HUES64 (cell line): ENCODE data around the gene SCN4B.

Experiments
- H3K27ac ChIP-seq: 2 replicates; pipeline ENCODE4 v1.7.0; 2013; ENCODE audit warnings: low read depth, low read length, inconsistent platforms
- H3K27me3 ChIP-seq: 2 replicates; pipeline ENCODE4 v1.6.1; 2013; ENCODE audit warnings: mild to moderate bottlenecking, low read length; ENCODE audit not compliant: insufficient read depth
- H3K36me3 ChIP-seq: 2 replicates; pipeline ENCODE4 v1.6.1; 2013; ENCODE audit warnings: mild to moderate bottlenecking, low read length; ENCODE audit not compliant: insufficient read depth
- H3K4me1 ChIP-seq: 2 replicates; pipeline ENCODE4 v1.6.1; 2013; ENCODE audit warnings: mild to moderate bottlenecking, low read length, moderate library complexity; ENCODE audit not compliant: insufficient read depth
- H3K4me3 ChIP-seq: 2 replicates; pipeline ENCODE4 v1.5.1; 2013; ENCODE audit warnings: mild to moderate bottlenecking, low read length, moderate library complexity
- H3K9ac ChIP-seq: 2 replicates; pipeline ENCODE4 v1.6.1; 2013; ENCODE audit warnings: mild to moderate bottlenecking, low read depth, low read length
- H3K9me3 ChIP-seq: 2 replicates; pipeline ENCODE4 v1.6.1; 2013; ENCODE audit warnings: low read depth, low read length; ENCODE audit not compliant: insufficient read depth
- WGBS: fragments of 150-250, 120-280 bp; methylation state at CpG from one replicate; pipeline ENCODE4 v1.1.7; 2013; ENCODE audit warnings: missing lambda C conversion rate; 5-methylcytosine and 5-hydroxymethylcytosine counted together

The SCN4B gene

DNA sequence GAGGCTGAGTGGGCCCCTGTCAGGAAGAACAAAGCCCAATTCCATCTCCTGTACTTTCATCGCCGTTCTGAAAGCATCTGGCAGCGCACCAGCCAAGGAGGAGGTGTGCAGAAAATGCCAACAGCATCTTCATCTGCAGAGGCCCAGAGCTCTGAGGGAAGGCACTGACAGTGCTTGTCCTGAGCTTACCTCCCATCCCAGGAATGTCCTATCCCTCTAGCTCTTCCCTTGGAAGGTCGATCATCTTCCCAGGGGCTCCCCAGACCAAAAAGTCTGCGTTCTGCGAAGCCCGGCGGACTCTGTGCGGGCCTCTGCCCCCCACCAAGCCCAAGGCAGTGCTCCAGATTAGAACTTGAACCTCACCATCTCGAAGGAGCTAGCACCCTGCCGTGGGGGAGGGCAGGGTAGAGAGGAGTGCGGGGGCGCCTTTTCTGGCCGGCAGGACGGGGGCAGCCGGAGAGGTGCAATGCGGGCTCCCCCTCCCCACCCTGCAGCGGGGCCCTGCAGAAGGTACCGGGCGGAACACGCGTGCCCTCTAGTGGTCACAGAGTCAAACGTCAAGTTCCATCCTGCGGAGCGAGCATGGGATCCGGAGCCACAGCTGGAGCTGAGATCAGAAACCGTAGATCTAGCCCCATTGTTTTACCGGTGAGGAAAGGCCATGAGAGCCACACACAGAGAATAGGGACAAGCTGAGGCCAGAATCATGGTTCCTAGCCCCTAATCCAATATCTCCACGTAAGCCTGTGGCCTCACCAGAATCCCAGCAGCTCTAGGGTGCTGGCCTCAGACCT lies 18.8 kb upstream of the SCN4B start:
- Histone ChIP-seq H3K9me3 (no peaks in the 10 kb centered on the region), H3K27me3 (peaks cover 98% of the 10 kb centered on the region), H3K9ac (no peak overlapping the region), H3K36me3 (no peaks in the 10 kb centered on the region), H3K4me3 (peak overlapping the region; percentile 56), H3K4me1 (peaks cover 25% of the 10 kb centered on the region), H3K27ac (no peak overlapping the region)
- WGBS, result 4% methylated on average over 29 of the region's 29 CpGs

DNA sequence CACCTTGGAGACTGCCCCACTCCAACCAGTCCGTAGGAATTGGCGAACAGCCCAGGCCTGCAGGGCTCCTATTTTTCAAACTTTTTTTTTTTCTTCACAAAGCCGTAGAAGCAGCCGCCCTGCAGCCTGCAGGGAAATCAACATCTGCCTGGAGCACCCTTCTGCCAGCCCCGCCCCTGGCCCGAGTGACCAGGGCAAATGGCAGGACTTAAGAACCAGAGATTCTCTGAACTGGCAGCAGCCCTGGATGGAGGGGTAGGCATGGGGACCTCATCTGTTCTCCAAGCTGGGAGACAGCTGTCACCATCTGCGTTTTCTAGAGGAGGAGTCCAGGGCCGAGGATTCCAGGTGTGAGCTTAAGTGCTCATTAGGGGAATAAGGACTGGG lies 18.3 kb upstream of the SCN4B start:
- Histone ChIP-seq H3K27me3 (peaks cover 93% of the 10 kb centered on the region), H3K9me3 (no peaks in the 10 kb centered on the region)
- 18% methylated on average over 8 of the region's 8 CpGs for WGBS

DNA sequence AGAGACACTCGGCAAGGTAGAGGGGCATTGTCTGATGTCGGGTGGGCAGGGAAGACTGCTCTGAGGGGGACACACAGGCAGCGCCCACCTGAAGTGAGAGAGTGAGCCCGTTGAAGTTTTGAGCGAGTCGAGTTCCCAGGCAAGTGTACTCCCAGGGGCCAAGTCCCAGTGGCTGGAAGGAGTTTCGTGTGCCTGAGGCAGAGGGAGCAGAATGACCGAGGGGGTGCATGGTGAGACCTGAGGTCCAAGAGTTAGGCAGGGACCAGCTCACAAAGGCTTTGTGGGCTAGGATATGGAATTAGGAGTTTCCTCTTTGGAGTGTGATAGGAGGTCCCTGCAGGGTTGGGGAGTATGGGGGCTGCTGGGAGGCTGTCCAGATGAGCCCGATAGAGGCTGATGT lies 17.6 kb upstream of the SCN4B start:
- Histone ChIP-seq H3K27me3 (peaks cover 90% of the 10 kb centered on the region), H3K4me1 (peaks cover 23% of the 10 kb centered on the region), H3K4me3 (no peak overlapping the region), H3K27ac (no peak overlapping the region), H3K36me3 (no peaks in the 10 kb centered on the region), H3K9ac (no peak overlapping the region), H3K9me3 (no peaks in the 10 kb centered on the region)
- 79% methylated on average over 9 of the region's 9 CpGs for WGBS

More for the DNA sequence above, 18.3 kb upstream of the SCN4B start:
- no peak overlapping the region for H3K27ac ChIP-seq
- H3K4me1 ChIP-seq, result peaks cover 27% of the 10 kb centered on the region
- peak overlapping the region; percentile 56 for H3K4me3 ChIP-seq
- H3K9ac ChIP-seq, result no peak overlapping the region
- no peaks in the 10 kb centered on the region for H3K36me3 ChIP-seq

DNA sequence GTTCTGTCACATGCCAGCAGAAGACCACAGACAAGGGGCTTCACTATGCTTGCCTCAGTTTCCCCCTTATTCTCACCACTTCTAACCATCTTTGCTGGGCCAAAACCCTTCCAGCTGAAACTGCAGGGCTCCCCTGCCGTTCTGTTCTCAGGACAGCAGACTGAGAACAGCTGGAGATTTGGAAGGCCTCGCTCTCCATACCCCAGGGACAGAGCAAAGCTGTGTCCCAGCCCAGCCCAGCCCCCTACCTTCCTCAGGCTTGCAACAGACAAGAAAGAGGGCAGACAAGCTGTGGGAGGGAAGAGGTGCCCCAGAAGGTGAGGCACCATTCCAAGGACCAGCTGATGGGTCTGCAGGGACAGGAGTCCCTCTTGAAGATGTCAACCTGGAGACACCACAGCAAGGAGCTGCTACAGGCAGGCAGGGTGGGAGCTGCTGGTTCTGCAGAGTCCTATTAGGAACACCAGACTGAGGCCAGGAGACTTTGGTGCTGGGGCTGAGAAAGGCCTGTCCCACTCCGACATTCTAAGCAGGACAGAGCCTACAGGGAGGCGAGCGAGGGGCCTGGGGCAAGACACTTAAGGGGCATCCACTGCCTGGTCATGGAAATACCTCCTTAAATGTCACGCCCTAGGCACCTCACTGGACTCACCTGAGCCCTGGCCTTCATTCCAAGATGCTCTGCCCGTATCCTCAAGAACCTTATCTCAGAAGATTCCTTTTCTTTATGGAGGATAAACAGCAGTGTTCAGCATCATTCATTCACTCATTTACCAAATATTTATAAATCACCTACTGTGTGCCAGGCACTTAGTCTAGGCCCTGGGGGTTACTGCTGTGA lies 16.9 kb upstream of the SCN4B start:
- peaks cover 83% of the 10 kb centered on the region for H3K27me3 ChIP-seq
- H3K4me1 ChIP-seq, result peaks cover 16% of the 10 kb centered on the region
- H3K27ac ChIP-seq, result no peak overlapping the region
- 74% methylated on average over 7 of the region's 7 CpGs for WGBS
- no peak overlapping the region for H3K4me3 ChIP-seq
- H3K9me3 ChIP-seq, result no peaks in the 10 kb centered on the region
- no peaks in the 10 kb centered on the region for H3K36me3 ChIP-seq
- H3K9ac ChIP-seq, result no peak overlapping the region

DNA sequence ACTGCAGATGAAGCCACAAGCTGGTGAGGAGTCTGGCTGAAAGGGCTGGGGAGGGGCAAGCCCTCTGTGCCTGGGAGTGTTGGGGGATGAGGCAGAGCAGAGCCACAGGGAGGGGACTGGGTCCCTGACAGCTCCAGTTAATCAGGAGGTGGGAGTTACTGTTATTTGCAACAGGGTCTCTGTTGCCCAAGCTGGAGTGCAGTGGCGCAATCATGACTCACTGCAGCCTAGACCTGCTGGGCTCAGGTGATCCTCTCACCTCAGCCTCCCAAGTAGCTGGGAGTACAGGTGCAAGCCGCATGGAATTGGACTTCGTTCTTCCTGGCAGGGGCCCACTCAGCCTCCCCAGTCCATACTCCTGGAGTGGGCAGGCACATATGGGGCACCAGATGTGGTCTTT lies 16.1 kb upstream of the SCN4B start:
- H3K9ac ChIP-seq, result no peak overlapping the region
- H3K36me3 ChIP-seq, result no peaks in the 10 kb centered on the region
- WGBS, result 98% methylated on average over 3 of the region's 3 CpGs
- H3K4me3 ChIP-seq, result no peak overlapping the region
- H3K4me1 ChIP-seq, result peaks cover 14% of the 10 kb centered on the region
- no peak overlapping the region for H3K27ac ChIP-seq
- peaks cover 77% of the 10 kb centered on the region for H3K27me3 ChIP-seq
- no peaks in the 10 kb centered on the region for H3K9me3 ChIP-seq

DNA sequence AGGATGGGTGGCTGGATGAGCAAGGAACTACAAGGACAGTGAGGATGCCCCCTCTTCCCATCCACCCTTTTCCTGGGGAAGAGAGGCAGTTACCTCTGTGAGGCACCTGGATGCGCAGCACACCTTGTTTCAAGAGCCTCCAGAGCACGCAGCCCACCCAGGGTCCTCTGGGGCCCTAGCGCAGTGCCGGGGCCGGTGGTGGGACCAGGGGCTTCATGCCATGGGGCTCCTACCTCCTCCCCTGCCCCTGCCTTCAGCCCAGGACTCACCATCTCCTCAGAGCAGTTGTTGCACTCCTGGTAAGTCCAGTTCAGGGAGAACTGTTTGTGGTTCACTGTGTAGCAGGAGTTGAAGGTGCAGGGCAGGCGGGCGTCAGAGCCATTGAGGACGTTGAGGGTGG lies 15.7 kb upstream of the SCN4B start:
- no peak overlapping the region for H3K4me3 ChIP-seq
- peaks cover 76% of the 10 kb centered on the region for H3K27me3 ChIP-seq
- no peaks in the 10 kb centered on the region for H3K9me3 ChIP-seq
- no peak overlapping the region for H3K9ac ChIP-seq
- 92% methylated on average over 8 of the region's 8 CpGs for WGBS
- peaks cover 14% of the 10 kb centered on the region for H3K4me1 ChIP-seq
- H3K36me3 ChIP-seq, result no peaks in the 10 kb centered on the region
- no peak overlapping the region for H3K27ac ChIP-seq

DNA sequence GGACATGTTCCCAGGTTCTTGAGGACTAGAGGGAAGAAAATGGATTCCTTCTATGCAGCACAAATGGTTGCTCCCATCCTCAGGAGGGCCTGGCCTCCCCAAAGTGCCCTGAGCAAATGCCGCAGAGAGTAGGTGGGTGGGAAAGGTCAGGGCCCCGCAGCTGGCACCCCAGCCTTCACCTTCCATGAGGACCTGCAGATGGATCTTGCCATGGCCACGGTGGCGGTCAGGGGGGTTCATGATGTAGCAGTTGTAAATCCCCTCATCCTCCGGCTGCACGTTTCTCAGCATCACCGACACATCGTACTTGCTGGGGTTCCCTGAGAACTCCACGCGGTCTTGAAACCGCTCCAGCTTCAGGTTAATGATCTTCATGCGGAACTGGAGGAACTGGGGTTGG lies 15.3 kb upstream of the SCN4B start:
- Histone ChIP-seq H3K9ac (no peak overlapping the region), H3K27ac (no peak overlapping the region), H3K9me3 (no peaks in the 10 kb centered on the region), H3K4me1 (peaks cover 14% of the 10 kb centered on the region), H3K36me3 (no peaks in the 10 kb centered on the region), H3K4me3 (no peak overlapping the region), H3K27me3 (peaks cover 74% of the 10 kb centered on the region)
- WGBS, result 92% methylated on average over 12 of the region's 12 CpGs

DNA sequence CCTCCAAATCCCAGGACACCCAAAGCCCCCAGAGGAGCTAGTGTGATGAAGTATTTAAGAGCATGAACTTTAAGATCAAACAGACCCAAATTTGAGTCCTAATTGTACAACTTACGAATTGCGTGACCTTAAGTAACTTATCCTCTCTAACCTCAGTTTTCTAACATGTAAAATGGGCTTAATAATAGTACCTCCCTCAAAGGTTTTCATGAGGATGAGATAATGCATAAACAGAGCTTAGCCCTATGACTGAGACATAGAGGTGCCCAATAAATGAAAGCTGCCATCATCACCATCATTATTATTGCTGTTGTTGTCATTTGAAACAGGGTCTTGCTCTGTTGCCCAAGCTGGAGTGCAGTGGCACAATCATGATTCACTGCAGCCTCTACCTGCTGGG lies 14.6 kb upstream of the SCN4B start:
- Histone ChIP-seq H3K4me3 (no peak overlapping the region), H3K27me3 (peaks cover 69% of the 10 kb centered on the region), H3K4me1 (peaks cover 14% of the 10 kb centered on the region), H3K27ac (no peak overlapping the region), H3K9me3 (no peaks in the 10 kb centered on the region), H3K36me3 (no peaks in the 10 kb centered on the region), H3K9ac (no peak overlapping the region)
- 80% methylated on average over 1 of the region's 2 CpGs for WGBS

DNA sequence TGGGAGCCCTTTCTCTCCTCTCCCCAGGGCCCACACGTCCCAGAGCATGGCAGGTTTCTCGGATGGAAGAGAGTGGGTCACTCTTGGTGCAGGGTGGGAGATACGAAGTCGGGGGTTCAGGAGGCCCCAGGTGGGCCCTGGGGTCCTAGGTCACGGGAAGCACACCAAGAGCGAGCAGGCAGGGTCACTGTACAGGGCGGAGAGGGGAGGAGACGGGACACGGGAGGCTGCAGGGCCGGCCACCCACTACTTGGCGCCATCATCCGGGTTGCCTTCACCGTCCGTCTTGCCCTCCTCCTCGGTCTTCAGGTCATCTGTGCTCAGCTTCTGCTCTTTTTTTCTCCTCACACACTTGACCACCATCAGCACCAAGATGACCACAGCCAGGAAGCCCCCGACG lies 14.0 kb upstream of the SCN4B start:
- Histone ChIP-seq H3K27me3 (peaks cover 67% of the 10 kb centered on the region), H3K27ac (no peak overlapping the region), H3K9me3 (no peaks in the 10 kb centered on the region), H3K36me3 (no peaks in the 10 kb centered on the region), H3K4me1 (peaks cover 14% of the 10 kb centered on the region), H3K4me3 (no peak overlapping the region), H3K9ac (no peak overlapping the region)
- WGBS, result 92% methylated on average over 17 of the region's 17 CpGs

DNA sequence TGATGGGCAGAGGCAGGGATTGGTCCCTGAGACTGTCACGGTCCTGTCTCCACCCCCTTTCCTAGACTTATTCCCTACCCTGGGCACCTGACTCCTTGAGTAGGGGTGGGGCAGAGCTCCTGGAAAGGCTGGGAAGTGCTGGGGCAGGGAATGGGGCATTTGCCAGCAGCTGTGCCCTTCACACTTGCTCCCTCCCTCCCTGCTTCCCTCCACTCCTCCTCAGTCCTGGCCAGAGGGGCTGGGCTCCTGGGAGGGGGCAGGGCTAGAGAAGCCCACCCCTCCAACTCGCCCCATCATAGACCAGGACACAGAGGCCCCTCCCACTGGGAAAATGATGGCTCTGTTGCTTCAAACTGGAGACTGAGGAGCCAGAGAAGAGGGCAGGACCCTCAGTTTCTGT lies 12.3 kb upstream of the SCN4B start:
- Histone ChIP-seq H3K9ac (no peak overlapping the region), H3K27me3 (peaks cover 56% of the 10 kb centered on the region), H3K9me3 (no peaks in the 10 kb centered on the region), H3K27ac (no peak overlapping the region), H3K4me3 (no peak overlapping the region), H3K4me1 (peaks cover 6% of the 10 kb centered on the region; the same call in 1 of the 2 replicates), H3K36me3 (no peaks in the 10 kb centered on the region)
- 74% methylated on average over 2 of the region's 2 CpGs for WGBS

DNA sequence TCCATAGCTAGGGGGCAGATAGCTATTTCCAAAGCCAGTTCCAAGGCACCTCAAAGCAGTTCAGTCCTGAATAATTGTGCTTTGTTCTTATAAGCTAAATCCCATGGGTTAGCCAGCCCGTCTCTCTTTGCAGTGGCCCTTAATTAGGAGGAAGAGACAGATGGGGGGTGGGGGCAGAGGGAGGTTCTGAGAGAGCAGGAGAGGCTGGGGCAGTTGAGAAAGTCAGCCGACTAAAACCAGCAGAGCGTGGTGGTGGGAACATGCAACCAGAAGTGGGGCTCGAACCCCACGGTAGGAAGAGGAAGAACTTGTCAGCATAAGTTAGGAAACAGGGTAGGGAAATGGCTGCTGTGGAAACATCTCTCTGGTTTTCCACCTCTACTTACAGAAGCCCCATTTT lies 10.9 kb upstream of the SCN4B start:
- Histone ChIP-seq H3K27me3 (peaks cover 56% of the 10 kb centered on the region), H3K36me3 (no peaks in the 10 kb centered on the region), H3K9me3 (no peaks in the 10 kb centered on the region), H3K4me1 (peaks cover 6% of the 10 kb centered on the region; the same call in 1 of the 2 replicates), H3K27ac (no peak overlapping the region), H3K9ac (no peak overlapping the region), H3K4me3 (no peak overlapping the region)
- WGBS, result 87% methylated on average over 5 of the region's 5 CpGs
